Esophagus muscularis mucosa (tissue), 4 donors: ENCODE measurements around the gene GRIK5. TPM values are rescaled to one million over a fixed set of nuclear protein-coding genes. Genes with fewer than 3 reads are reported as not detected.
"Not testable (repeated sequence)": the region's sequence is repeated elsewhere in the genome, so short reads cannot be mapped to it uniquely, and the experiment has no call there.

Source experiments
- DNase-seq: peaks from one replicate; pipeline ENCODE4 v3.0.0-alpha.2; 2017; ENCODE audit errors: extremely low spot score
- H3K27ac ChIP-seq, 4 donors: fragments of 200-600 bp; sonication (generic); replicated peaks in 1 of 4; 1 replicate in 3 of 4; 2 replicates in 1 of 4; pipeline ENCODE4 v1.5.1; 2016 to 2019; ENCODE audit warnings: mild to moderate bottlenecking in 1 of 4
- H3K27me3 ChIP-seq, 4 donors: fragments of 200-600 bp; sonication (generic); one replicate each; pipeline versions ENCODE4 v1.5.1 to v1.6.0; 2016 to 2019
- H3K36me3 ChIP-seq, 4 donors: fragments of 200-600 bp; sonication (generic); one replicate each; pipeline ENCODE4 v1.5.1; 2016 to 2019
- H3K4me1 ChIP-seq, 4 donors: fragments of 200-600 bp; sonication (generic); one replicate each; pipeline ENCODE4 v1.5.1; 2016 to 2019
- H3K4me3 ChIP-seq, 4 donors: fragments of 200-600 bp; sonication (generic); 1 replicate in 2 of 4; 2 replicates in 2 of 4; pipeline ENCODE4 v1.5.1; 2016 to 2019; ENCODE audit warnings: mild to moderate bottlenecking in 4 of 4, moderate library complexity in 1 of 4
- H3K9me3 ChIP-seq, 4 donors: fragments of 200-600 bp; sonication (generic); 1 replicate in 3 of 4; 2 replicates in 1 of 4; pipeline ENCODE4 v1.5.1; 2016 to 2019
- CTCF ChIP-seq, 3 experiments: fragments of 200-600 bp in 2 of 3; fragments of 450-650 bp in 1 of 3; sonication (generic) in 2 of 3; IDR thresholded peaks; one replicate each; pipeline ENCODE4 v1.5.1; 2017 to 2019; ENCODE audit warnings: antibody characterized with exemption in 3 of 3, mild to moderate bottlenecking in 2 of 3, moderate library complexity in 1 of 3
- EP300 ChIP-seq: sonication (generic); formaldehyde crosslinking; IDR thresholded peaks from one replicate; pipeline ENCODE4 v1.6.1; 2017; ENCODE audit warnings: antibody characterized with exemption
- POLR2A ChIP-seq: fragments of 450-650 bp; IDR thresholded peaks from one replicate; pipeline ENCODE4 v1.6.1; 2017; ENCODE audit warnings: antibody characterized with exemption, moderate library complexity, mild to moderate bottlenecking, low read depth
- POLR2AphosphoS5 ChIP-seq, 2 donors: sonication (generic); formaldehyde crosslinking; IDR thresholded peaks; one replicate each; pipeline ENCODE4 v1.6.1; 2017; ENCODE audit warnings: antibody characterized with exemption in 2 of 2
- WGBS: methylation state at CpG from one replicate; pipeline ENCODE4 v1.1.5; 2018; 5-methylcytosine and 5-hydroxymethylcytosine counted together
- intact Hi-C: fragments of 100-400 bp; cut with DNase I; formaldehyde crosslinking; loops from one replicate; pipeline ENCODE4 v1.15.1; 2023
- total RNA-seq, 4 donors: library from RNA; depleted of rRNA; stranded (reverse); fragments of >200 nt; gene quantifications; one replicate each; pipeline versions ENCODE4 v1.1.0 to v1.2.1, GENCODE V29; 2016

The GRIK5 gene
- total RNA-seq, 4 donors from 2014 or later = 8.6 to 27.6 (median 13.8) TPM

DNA sequence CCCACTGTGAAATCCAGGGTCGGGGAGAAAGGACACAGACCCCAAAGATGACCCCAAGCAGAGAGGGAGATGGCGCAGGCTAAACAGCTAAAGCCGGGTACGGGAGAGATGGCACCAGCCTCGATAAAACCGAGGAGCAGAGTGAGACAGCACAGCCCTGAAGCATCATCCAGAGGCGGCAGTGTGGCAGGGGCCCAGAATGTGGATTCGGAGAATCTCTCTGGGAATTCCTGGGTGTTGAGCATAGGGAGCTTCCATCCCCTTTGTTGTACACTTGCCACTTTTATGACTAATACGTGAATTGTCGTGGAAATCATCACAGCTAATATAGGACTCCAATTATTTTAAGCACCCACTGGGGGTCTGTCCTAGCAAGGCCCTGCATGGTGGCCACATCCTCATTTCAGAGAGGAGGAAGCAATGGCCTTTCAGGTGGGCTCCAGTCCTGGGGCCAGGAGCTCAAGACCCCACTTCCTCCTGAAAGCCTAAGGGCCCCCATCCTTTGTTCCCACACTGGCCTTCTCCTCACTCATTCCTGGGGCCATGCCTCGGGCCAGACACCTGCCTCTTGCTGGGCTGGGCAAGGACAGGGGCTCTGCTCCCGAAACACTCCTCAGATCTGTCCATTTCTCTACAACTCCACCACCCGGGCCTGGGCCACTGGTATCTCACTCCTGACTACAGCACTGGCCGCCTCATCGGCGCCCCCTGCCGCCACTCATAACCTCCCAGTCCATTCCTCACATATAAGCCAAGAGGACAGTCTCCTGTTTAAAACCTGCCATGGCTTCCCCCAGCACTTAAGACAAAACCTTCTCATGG lies 46.7 kb downstream of the GRIK5 start:
- Histone ChIP-seq H3K4me3 (no peak overlapping the region), H3K27me3 (no peaks in the 10 kb centered on the region), H3K9me3 (no peaks in the 10 kb centered on the region), H3K36me3 (peaks cover 0 to 40% (median 14%) of the 10 kb centered on the region in 4 donors), H3K4me1 (peaks cover 13 to 19% (median 18%) of the 10 kb centered on the region in 4 donors), H3K27ac (no peak overlapping the region)
- DNase-seq = no peak
- intact Hi-C loops = no loop called here
- TF ChIP-seq POLR2A (no peak), EP300 (no peak)
- 77% methylated on average over 17 of the region's 17 CpGs for WGBS

DNA sequence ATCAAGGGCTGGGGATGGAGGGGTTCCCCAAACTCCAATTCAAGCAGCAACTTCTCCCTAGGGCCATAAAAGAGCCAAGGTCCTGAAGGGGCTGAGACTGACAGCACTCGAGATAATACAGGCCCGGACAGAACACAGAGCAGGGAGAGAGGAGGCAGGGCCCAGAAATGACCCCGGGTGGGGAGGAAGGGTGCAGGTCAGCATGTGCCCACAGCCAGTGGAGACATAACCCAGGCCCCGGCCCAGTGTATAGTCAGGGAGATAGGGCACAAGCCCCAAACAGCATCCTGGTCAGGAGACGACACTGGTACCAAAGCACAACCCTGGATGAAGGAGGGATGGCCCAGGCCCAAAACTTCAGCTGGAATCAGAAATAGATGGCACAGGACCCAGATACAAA lies 47.4 kb downstream of the GRIK5 start:
- H3K4me1 ChIP-seq = peaks cover 13 to 19% (median 18%) of the 10 kb centered on the region in 4 donors
- H3K27ac ChIP-seq = no peak overlapping the region
- intact Hi-C loops = no loop called here
- no peak for DNase-seq
- H3K36me3 ChIP-seq = peaks cover 0 to 38% (median 14%) of the 10 kb centered on the region in 4 donors
- 89% methylated on average over 4 of the region's 5 CpGs for WGBS
- no peaks in the 10 kb centered on the region for H3K9me3 ChIP-seq
- TF ChIP-seq POLR2AphosphoS5 (IDR thresholded peaks at IDR 0.05) (no peak), CTCF (IDR thresholded peaks at IDR 0.05) (no peak), POLR2A (no peak), EP300 (no peak)
- no peaks in the 10 kb centered on the region for H3K27me3 ChIP-seq
- no peak overlapping the region for H3K4me3 ChIP-seq

GRCh38 chr19:42021185-42021584 lies 48.8 kb downstream of the GRIK5 start:
- intact Hi-C loops = no loop called here
- Histone ChIP-seq H3K27ac (no peak overlapping the region), H3K36me3 (peaks cover 0 to 34% (median 10%) of the 10 kb centered on the region in 4 donors), H3K4me3 (no peak overlapping the region), H3K4me1 (peaks cover 13 to 19% (median 18%) of the 10 kb centered on the region in 4 donors), H3K9me3 (no peaks in the 10 kb centered on the region), H3K27me3 (no peaks in the 10 kb centered on the region)
- no peak for DNase-seq
- 73% methylated on average over 6 of the region's 15 CpGs for WGBS
- TF ChIP-seq CTCF (IDR thresholded peaks at IDR 0.05) (no peak), POLR2A (no peak), POLR2AphosphoS5 (IDR thresholded peaks at IDR 0.05) (no peak), EP300 (no peak)

GRCh38 chr19:42018503-42019193 lies 51.4 kb downstream of the GRIK5 start:
- no peak overlapping the region for H3K4me3 ChIP-seq
- intact Hi-C loops = no loop called here
- H3K9me3 ChIP-seq = no peaks in the 10 kb centered on the region
- WGBS = 80% methylated on average over 11 of the region's 11 CpGs
- no peak overlapping the region for H3K27ac ChIP-seq
- DNase-seq = no peak
- no peak for TF ChIP-seq CTCF (IDR thresholded peaks at IDR 0.05)
- TF ChIP-seq POLR2A = no peak
- no peak for TF ChIP-seq POLR2AphosphoS5 (IDR thresholded peaks at IDR 0.05)
- no peak for TF ChIP-seq EP300
- no peaks in the 10 kb centered on the region for H3K27me3 ChIP-seq
- H3K36me3 ChIP-seq = peaks cover 0 to 34% (median 10%) of the 10 kb centered on the region in 4 donors
- H3K4me1 ChIP-seq = peaks cover 0 to 1% (median 0%) of the 10 kb centered on the region in 4 donors

DNA sequence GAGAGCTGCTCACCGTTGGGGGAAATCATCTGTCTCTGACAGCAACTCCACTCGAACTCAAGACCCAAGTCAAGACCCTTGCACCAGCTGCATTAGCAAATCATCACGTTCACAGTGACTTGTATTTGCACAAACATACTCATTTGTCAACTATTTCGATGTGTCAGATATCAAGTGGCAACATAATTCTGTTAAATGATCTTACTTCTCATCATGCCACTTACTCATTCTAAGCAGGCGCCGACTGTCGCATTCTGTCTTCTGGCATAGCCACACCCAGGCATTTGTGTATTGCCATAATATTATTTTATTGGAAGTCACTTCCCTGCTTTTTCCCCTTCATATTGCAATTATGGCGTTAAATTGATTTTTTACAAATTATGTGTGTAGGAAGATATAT lies 53.0 kb downstream of the GRIK5 start:
- Histone ChIP-seq H3K27ac (no peak overlapping the region), H3K4me3 (no peak overlapping the region), H3K9me3 (no peaks in the 10 kb centered on the region), H3K27me3 (no peaks in the 10 kb centered on the region), H3K4me1 (no peaks in the 10 kb centered on the region), H3K36me3 (peaks cover 0 to 24% (median 8%) of the 10 kb centered on the region in 4 donors)
- intact Hi-C loops = no loop called here
- DNase-seq = no peak
- TF ChIP-seq EP300 (no peak), CTCF (IDR thresholded peaks at IDR 0.05) (no peak), POLR2AphosphoS5 (IDR thresholded peaks at IDR 0.05) (no peak), POLR2A (no peak)
- 87% methylated on average over 8 of the region's 8 CpGs for WGBS

GRCh38 chr19:42012747-42013146 lies 57.3 kb downstream of the GRIK5 start:
- WGBS = 88% methylated on average over 3 of the region's 3 CpGs
- intact Hi-C loops = not testable (repeated sequence)

More at GRCh38 chr19:42012747-42013146, 57.3 kb downstream of the GRIK5 start:
- not testable (repeated sequence) for H3K27me3 ChIP-seq, H3K9me3 ChIP-seq, H3K36me3 ChIP-seq, DNase-seq, H3K27ac ChIP-seq, H3K4me1 ChIP-seq, H3K4me3 ChIP-seq
